Gastroesophageal sphincter (tissue), 4 donors: Measurements from ENCODE around the gene PMP22. TPM values are rescaled to one million over a fixed set of nuclear protein-coding genes. Genes with fewer than 3 reads are reported as not detected.

Source experiments
- ATAC-seq: fragments of 150-250 bp; one replicate; pipeline ENCODE4 v1.9.1; 2016; ENCODE audit warnings: mild to moderate bottlenecking, moderate library complexity
- H3K27ac ChIP-seq, 4 donors: fragments of 200-600 bp; sonication (generic) in 3 of 4; 1 replicate in 3 of 4; 2 replicates in 1 of 4; pipeline ENCODE4 v1.5.1; 2016 to 2019
- H3K27me3 ChIP-seq: fragments of 200-600 bp; sonication (generic); one replicate; pipeline ENCODE4 v1.5.1; 2019
- H3K36me3 ChIP-seq, 2 donors: fragments of 200-600 bp; sonication (generic); one replicate each; pipeline ENCODE4 v1.5.1; 2019; ENCODE audit warnings: control low read depth in 1 of 2
- H3K4me1 ChIP-seq, 3 donors: fragments of 200-600 bp; sonication (generic); 1 replicate in 2 of 3; 2 replicates in 1 of 3; pipeline ENCODE4 v1.5.1; 2016 to 2019; ENCODE audit warnings: control low read depth in 2 of 3
- H3K4me3 ChIP-seq, 2 donors: fragments of 200-600 bp; sonication (generic); one replicate each; pipeline ENCODE4 v1.5.1; 2019; ENCODE audit warnings: mild to moderate bottlenecking in 1 of 2, moderate library complexity in 1 of 2
- H3K9me3 ChIP-seq, 3 donors: fragments of 200-600 bp; sonication (generic); one replicate each; pipeline ENCODE4 v1.5.1; 2017 to 2019; ENCODE audit warnings: control low read depth in 2 of 3
- EP300 ChIP-seq: sonication (generic); formaldehyde crosslinking; IDR thresholded peaks from one replicate; pipeline ENCODE4 v1.6.1; 2017; ENCODE audit warnings: antibody characterized with exemption, mild to moderate bottlenecking
- POLR2A ChIP-seq, 2 donors: fragments of 450-650 bp; IDR thresholded peaks; one replicate each; pipeline ENCODE4 v1.6.1; 2017; ENCODE audit warnings: antibody characterized with exemption in 2 of 2, mild to moderate bottlenecking in 2 of 2, moderate library complexity in 1 of 2
- POLR2AphosphoS5 ChIP-seq: sonication (generic); formaldehyde crosslinking; IDR thresholded peaks from one replicate; pipeline ENCODE4 v1.6.1; 2017; ENCODE audit warnings: antibody characterized with exemption
- WGBS, 2 donors: methylation state at CpG; one replicate each; pipeline ENCODE4 v1.1.5; 2018; ENCODE audit warnings: low coverage in 1 of 2; 5-methylcytosine and 5-hydroxymethylcytosine counted together
- total RNA-seq, 4 donors: library from RNA; depleted of rRNA; stranded (reverse); fragments of >200 nt; gene quantifications; one replicate each; pipeline ENCODE4 v1.1.0, GENCODE V29; 2016
- TF ChIP-seq, protein P1 (sequence below), 4 experiments: fragments of 200-600 bp in 2 of 4; fragments of 450-650 bp in 2 of 4; sonication (generic) in 1 of 4; IDR thresholded peaks; one replicate each; pipeline ENCODE4 v1.5.1; 2017 to 2019; ENCODE audit warnings: antibody characterized with exemption in 4 of 4, mild to moderate bottlenecking in 2 of 4, moderate library complexity in 2 of 4

PMP22 gene
- total RNA-seq, 4 donors from 2014 or later = 145 to 268 (median 242) TPM

DNA sequence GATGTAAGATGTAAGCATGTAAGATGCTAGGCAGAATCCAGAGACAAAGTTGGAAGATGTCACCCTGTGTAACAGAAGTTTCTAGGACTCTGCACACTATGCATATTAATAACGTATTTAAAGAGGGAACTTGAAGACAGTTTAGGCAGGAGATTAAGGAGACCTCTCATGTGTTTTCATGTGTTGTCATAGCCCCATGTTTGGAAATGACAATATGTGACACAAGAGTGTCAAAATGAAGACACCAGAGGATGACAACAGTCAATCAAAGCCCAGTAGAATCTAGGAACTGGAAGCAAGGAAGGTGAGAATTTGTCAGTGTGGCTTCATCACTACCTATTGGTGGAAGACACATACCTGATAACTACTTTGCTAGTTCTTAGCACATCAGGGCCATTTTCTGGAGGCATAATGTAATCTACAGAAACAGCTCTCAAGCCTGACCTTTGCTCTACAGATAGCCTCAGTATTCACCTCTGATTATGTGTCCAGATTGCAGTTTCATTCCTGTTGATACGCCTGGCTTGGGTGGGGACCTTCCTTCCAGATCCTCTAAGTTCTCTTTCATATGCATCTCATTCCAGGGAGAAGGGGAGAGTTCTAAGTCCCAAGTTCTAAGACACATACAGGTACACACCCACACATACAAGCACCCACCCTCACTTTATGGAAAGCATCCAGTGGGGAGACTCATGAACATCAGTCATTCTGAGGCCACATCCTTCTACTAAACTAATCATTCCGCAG lies 26.3 kb downstream of the PMP22 start:
- no peak overlapping the region for H3K4me3 ChIP-seq
- TF ChIP-seq POLR2A (IDR thresholded peaks at IDR 0.05) (no peak), POLR2AphosphoS5 (no peak), EP300 (no peak)
- TF ChIP-seq, protein P1, sequence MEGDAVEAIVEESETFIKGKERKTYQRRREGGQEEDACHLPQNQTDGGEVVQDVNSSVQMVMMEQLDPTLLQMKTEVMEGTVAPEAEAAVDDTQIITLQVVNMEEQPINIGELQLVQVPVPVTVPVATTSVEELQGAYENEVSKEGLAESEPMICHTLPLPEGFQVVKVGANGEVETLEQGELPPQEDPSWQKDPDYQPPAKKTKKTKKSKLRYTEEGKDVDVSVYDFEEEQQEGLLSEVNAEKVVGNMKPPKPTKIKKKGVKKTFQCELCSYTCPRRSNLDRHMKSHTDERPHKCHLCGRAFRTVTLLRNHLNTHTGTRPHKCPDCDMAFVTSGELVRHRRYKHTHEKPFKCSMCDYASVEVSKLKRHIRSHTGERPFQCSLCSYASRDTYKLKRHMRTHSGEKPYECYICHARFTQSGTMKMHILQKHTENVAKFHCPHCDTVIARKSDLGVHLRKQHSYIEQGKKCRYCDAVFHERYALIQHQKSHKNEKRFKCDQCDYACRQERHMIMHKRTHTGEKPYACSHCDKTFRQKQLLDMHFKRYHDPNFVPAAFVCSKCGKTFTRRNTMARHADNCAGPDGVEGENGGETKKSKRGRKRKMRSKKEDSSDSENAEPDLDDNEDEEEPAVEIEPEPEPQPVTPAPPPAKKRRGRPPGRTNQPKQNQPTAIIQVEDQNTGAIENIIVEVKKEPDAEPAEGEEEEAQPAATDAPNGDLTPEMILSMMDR (IDR thresholded peaks at IDR 0.05) = no peak
- H3K36me3 ChIP-seq = peaks cover 11 to 62% of the 10 kb centered on the region in 2 donors
- H3K9me3 ChIP-seq = no peaks in the 10 kb centered on the region
- WGBS, 2 donors = 77 to 78% methylated on average over 2 to 3 of the region's 3 CpGs
- no peak for ATAC-seq
- no peak overlapping the region for H3K27ac ChIP-seq
- H3K4me1 ChIP-seq = peaks cover 7 to 65% (median 13%) of the 10 kb centered on the region in 3 donors
- no peaks in the 10 kb centered on the region for H3K27me3 ChIP-seq

DNA sequence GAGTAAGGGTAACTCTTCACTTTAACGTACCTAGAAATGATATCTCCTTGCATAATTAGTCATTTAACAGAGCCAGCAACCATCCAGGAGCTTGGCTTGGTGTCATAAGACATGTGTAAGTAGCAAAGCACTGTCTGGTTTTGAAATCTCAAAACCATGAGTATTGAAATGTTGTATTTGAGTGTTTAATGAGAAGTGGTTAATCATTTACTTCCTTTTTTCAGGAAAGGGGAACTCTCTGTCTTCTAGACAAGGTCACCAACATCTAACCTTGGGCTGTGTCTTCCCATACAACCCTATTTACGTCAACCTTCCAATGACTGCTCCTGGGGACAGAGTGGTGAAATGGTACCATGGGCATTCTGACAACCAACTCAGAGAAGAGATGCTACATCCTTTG lies 27.1 kb downstream of the PMP22 start:
- H3K4me1 ChIP-seq = peaks cover 7 to 73% (median 16%) of the 10 kb centered on the region in 3 donors
- H3K4me3 ChIP-seq = no peak overlapping the region
- peak; percentile 31 for ATAC-seq
- no peaks in the 10 kb centered on the region for H3K9me3 ChIP-seq
- H3K36me3 ChIP-seq = peaks cover 11 to 69% of the 10 kb centered on the region in 2 donors
- no peak overlapping the region for H3K27ac ChIP-seq
- H3K27me3 ChIP-seq = no peaks in the 10 kb centered on the region
- TF ChIP-seq, protein P1 (IDR thresholded peaks at IDR 0.05) = no peak
- no peak for TF ChIP-seq EP300
- TF ChIP-seq POLR2AphosphoS5 = no peak
- TF ChIP-seq POLR2A (IDR thresholded peaks at IDR 0.05) = no peak
- 59 to 76% methylated on average over 2 of the region's 2 CpGs for WGBS, 2 donors

DNA sequence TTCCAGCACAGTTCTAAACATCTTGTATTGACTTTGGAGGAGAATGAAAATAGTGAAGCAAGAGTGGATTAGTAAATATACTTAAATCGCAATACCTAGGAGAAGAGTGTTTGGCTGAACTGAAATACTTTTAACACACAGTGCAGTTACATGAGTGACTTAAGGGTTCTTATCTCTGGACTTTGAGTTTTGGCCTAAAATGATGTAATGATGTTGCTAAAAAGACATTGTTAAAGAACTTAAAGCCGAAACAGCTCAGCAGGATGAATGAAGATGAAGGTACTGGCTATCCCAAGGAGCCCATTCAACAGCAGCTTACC lies 28.1 kb downstream of the PMP22 start:
- ATAC-seq = no peak
- no peak overlapping the region for H3K27ac ChIP-seq
- no peak overlapping the region for H3K4me3 ChIP-seq
- H3K4me1 ChIP-seq = peaks cover 7 to 83% (median 21%) of the 10 kb centered on the region in 3 donors
- no peaks in the 10 kb centered on the region for H3K9me3 ChIP-seq
- peaks cover 11 to 75% of the 10 kb centered on the region in 2 donors for H3K36me3 ChIP-seq
- TF ChIP-seq EP300 = no peak
- TF ChIP-seq POLR2A (IDR thresholded peaks at IDR 0.05) = no peak
- TF ChIP-seq POLR2AphosphoS5 = no peak
- TF ChIP-seq, protein P1 (IDR thresholded peaks at IDR 0.05) = no peak
- no peaks in the 10 kb centered on the region for H3K27me3 ChIP-seq
- WGBS, 2 donors = 95 to 100% methylated on average over 1 to 2 of the region's 2 CpGs

DNA sequence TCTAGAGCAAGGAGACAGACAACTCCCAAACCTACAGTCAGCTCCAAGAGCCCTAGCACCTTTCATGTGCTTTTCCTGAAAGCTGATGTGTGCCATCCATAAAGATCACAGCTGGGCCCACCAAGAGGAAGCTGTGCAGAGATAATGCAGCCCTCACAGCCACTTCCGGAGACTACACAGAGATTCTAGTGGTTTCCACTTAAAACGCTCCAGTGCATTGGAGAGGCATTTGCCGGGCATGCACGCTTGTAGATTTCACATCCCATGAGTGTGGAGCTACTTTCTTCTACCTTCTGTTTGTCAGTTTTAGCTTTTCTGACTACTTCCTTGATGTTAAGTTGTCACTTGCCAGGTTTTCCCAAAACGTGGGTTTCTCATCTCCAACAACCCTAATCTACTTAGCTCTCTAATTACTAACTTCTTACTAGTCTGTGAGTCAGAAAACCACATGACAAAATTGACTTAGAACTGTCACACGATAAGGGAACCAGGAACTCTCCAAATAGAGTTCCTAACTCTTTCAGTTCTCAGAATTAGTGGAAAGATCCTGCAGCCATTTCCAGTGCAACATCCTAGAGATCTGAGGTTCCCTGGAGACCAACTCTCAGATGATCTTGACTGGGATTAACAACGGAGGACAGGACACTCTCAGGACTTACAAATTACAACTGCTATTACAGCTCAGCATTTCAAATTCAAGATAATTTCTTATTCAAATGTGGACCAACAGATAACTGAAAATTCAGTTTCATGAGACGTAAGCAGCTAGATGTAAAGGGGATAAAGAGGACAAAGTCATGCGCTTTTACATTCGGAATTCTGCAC lies 28.6 kb downstream of the PMP22 start:
- no peak for ATAC-seq
- H3K27ac ChIP-seq = no peak overlapping the region
- H3K27me3 ChIP-seq = no peaks in the 10 kb centered on the region
- 74 to 89% methylated on average over 4 to 10 of the region's 10 CpGs for WGBS, 2 donors
- no peaks in the 10 kb centered on the region for H3K9me3 ChIP-seq
- H3K36me3 ChIP-seq = peaks cover 11 to 81% of the 10 kb centered on the region in 2 donors
- peaks cover 7 to 86% (median 21%) of the 10 kb centered on the region in 3 donors for H3K4me1 ChIP-seq
- TF ChIP-seq POLR2AphosphoS5 (no peak), POLR2A (IDR thresholded peaks at IDR 0.05) (no peak), EP300 (no peak)
- TF ChIP-seq, protein P1 (IDR thresholded peaks at IDR 0.05) = no peak
- H3K4me3 ChIP-seq = no peak overlapping the region
